Cortex of kidney (tissue), 1 donor: ENCODE data around the gene RINT1.
"Not testable (repeated sequence)": the region's sequence is repeated elsewhere in the genome, so short reads cannot be mapped to it uniquely, and the experiment has no call there.

Experiments
- DNase-seq: peaks from one replicate; lab custom pipeline; 2025; lab: John Stamatoyannopoulos, UW

The RINT1 gene

GRCh38 chr7:105532709-105533460, 884 bp downstream of the RINT1 start:
- DNase-seq = no peak

GRCh38 chr7:105538339-105538738, 6.3 kb downstream of the RINT1 start:
- no peak for DNase-seq

- no peak for DNase-seq
Observed at GRCh38 chr7:105559926-105560325, 27.9 kb downstream of the RINT1 start.

GRCh38 chr7:105565190-105565589, 33.2 kb downstream of the RINT1 start:
- DNase-seq = no peak

DNA sequence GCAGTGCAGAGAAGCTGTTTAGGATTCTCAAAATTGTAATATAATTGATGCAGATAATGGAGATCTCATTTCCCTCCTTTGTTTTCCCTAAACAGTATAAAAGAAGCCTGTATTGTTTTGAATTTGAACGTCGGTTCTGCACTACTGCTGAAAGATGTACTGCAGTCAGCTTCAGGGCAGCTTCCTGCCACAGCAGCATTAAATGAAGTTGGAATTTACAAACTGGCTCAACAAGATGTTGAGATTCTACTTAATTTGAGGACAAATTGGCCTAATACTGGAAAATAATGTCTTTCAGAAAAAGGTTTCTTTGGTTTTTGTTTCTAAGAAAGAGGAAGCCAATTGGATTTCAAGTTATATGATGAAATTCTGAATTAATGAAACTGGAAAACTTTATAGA, 35.0 kb downstream of the RINT1 start:
- DNase-seq = no peak

DNA sequence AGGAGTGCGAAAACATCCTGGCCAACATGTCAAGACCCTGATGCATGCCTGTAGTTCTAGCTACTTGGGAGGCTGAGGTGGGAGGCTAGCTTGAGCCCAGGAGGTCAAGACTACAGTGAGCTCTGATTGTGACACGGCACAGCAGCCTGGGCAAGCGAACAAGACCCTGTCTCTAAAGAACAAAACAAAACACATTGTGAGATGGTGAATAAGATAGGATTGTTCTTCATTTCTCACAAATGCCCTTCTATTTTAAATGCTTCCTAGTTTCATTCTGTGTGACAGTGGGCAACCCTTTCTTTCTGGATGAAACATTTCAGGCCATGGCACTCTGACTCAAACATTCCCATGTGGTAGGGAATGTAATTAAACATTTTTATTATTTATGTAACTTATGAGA, 35.8 kb downstream of the RINT1 start:
- DNase-seq = no peak

- no peak for DNase-seq
Observed at GRCh38 chr7:105571891-105572290, 39.9 kb downstream of the RINT1 start.

- DNase-seq = no peak
Observed at GRCh38 chr7:105577251-105577650, 45.2 kb downstream of the RINT1 start.

- DNase-seq = no peak
Observed at GRCh38 chr7:105578496-105578895, 46.5 kb downstream of the RINT1 start.

- DNase-seq = no peak
Observed at GRCh38 chr7:105580022-105580740, 48.2 kb downstream of the RINT1 start.

- no peak for DNase-seq
Observed at GRCh38 chr7:105581066-105581811, 49.2 kb downstream of the RINT1 start, which contains the start of gene EFCAB10. TSS of gene EFCAB10 (minus strand) at chr7:105581493. CDS start at chr7:105581463, 30 bp downstream.

DNA sequence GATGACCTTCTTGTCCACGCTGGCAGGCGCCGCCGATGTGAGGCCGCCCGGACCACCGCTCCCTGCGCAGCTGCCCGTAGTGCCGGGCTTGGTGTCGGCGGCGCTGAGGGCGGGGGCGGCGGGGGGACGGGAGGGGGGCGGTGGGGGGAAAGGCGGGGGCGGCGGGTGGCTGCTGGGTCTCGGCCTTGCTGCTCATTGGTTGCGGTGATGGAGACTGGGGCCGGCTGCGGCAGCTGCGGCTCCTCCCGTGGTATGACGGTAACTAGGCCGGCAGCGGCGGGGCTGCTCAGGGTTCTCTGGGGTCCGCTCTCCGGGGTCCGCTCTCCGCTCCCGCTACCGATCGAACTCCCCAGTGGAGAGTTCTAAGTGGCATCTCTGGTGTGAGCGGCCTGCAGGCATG, 51.1 kb downstream of the RINT1 start:
- DNase-seq = no peak

DNA sequence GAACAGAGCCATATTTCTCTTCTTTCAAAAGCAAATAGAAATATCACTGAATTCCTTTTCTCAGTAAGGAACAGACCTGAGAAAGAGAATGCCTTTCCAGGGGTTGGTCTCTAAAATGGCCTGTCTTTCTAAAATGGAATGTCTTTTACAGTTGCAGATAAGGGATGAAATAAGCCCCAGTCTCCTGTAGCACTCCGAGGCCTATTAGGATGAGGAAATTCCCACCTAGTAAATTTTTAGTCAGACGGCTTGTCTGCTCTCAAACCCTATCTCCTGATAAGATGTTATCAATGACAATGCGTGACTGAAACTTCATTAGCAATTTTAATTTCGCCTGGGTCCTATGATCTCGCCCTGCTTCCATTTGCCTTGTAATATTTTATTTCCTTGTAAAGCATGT, 52.2 kb downstream of the RINT1 start:
- no peak for DNase-seq

DNA sequence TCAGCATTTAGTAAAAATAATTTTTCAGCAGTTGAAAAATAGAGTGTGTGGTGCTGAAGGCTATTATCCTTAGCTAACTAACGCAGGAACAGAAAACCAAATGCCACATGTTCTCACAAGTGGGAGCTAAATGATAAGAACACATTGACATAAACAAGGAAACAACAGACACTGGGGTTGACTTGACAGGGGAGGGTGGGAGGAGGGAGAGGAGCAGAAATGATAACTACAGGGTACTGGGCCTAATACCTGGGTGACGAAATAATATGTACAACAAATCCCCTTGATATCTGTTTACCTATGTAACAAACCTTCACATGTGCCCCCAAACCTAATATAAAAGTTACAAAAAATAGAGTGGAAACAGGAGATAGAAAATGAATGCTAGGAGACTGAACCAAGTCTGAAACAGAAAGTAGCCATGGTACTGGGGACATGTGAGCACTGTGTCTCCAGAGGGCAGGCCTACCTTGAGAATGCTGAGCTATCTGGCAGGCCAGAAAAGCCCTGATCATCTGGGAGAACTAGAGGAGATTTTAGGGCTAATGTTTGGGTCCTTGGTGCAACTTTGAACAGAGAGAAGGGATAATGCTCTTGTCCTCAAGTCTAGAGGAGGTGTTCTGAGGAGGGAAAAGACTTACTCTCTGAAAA, 54.0 kb downstream of the RINT1 start:
- DNase-seq = no peak

DNA sequence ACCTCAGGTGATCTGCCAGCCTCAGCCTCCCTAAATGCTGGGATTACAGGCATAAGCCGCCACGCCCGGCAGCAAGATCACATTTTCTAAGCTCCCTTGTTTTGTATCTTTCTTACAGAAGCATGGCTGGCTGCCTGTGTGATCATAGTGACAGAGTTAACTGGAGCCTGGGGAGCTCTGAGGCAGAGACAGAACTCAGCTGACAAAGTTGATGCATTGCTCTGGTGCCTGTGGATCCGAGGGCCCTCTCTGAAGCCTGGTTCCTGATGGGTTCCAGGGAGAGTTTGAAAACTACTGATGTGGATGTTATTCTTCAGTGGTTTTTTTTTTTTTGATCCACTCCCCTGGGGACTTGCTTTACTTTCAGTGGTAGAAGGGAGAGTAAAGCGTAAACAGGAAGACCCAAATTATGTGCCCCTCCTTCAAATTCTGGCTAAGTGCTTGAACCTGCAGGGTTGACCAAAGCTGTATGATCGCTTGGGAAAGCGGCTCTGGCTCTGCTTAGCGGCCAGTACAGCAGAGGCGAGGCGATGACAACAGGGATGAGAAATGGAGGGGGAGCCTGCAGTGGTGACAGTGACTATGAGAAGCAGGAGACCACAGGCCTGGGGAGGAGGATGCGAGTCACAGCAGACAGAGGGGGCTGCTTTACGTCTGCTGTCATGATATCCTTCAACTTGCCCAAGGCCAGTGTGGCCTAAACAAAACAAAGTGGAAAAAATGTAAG, 56.1 kb downstream of the RINT1 start:
- no peak for DNase-seq

DNA sequence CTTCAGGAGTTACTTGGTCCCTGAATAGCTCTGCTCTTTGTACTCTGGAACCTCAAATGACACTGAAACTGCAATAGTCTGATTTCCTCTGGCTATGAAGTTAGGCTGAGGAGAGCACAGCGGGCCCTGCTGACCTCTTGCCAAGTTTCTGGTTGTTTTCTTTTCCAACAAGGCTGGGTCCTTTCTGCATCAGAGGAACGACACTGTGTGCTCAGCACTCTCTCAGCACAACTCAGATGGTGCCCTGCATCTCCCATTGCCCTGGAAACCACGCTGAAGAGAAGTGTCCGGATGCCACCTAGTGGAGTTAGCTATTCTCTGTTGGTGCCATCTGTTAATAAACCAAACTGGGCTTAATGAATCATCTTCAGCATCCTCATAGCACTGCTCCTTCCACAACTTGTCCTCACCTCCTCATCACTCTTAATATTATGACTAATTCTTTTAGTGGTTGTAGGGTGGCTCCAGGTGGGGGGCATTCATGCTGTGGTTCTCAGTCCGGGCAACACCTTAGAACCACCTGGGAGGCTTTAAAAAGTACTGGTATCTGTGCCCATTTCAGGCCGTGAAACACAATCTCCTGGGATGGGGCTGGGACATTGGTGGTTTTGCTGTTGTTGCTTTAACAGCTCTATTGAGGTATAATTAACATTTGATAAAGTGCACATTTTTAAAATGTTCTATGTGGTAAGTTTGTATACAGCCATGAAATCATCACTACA, 57.5 kb downstream of the RINT1 start:
- DNase-seq = no peak

DNA sequence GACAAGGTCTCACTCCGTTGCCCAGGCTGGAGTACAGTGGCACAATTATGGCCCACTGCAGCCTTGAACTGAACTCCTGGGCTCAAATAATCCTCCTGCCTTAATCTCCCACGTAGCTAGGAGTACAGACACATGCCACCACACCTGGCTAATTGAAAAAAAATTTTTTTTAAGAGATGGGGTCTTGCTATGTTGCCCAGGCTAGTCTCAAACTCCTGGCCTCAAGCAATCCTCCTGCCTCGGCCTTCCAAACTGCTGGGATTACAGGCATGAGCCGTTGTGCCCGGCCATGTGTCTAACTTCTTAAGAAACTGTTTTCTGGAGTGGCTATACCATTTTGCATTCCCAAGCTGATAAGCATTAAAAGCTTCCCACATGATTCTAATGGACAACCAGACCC, 58.8 kb downstream of the RINT1 start:
- no peak for DNase-seq

GRCh38 chr7:105591522-105591921, 59.5 kb downstream of the RINT1 start:
- DNase-seq = no peak

GRCh38 chr7:105594034-105594433, 62.0 kb downstream of the RINT1 start:
- DNase-seq = no peak

GRCh38 chr7:105596866-105597265, 64.9 kb downstream of the RINT1 start:
- no peak for DNase-seq

DNA sequence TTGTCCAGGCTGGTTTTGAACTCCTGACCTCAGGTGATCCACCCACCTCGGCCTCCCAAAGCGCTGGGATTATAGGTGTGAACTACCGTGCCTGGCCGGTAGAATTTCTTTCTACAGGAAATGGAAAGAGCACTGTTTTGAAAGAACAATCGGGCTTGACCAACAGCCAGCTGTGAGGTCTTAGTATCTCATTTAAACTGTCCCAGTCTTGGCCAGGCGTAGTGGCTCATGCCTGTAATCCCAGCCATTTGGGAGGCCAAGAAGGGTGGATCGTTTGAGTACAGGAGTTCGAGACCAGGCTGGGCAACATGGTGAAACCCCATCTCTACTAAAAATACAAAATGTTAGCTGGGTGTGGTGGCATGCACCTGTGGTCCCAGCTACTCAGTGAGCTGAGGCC, 67.1 kb downstream of the RINT1 start:
- DNase-seq = not testable (repeated sequence)
